Activated CD8-positive, alpha-beta T cell treated with anti-CD3 and anti-CD28 coated beads for 36 hours (primary cell): ENCODE data around the gene CSF3. TPM values are rescaled to one million over a fixed set of nuclear protein-coding genes. Genes with fewer than 3 reads are reported as not detected.

Experiments used
- ATAC-seq: fragments of 200-7000 bp; cut with Tn5 transposase; one replicate; pipeline ENCODE4 v1.10.0; 2021; ENCODE audit warnings: mild to moderate bottlenecking, moderate library complexity
- CTCF ChIA-PET: fragments of 350-600 bp; sonication (Branson Sonifier 250); formaldehyde crosslinking; loops from one replicate; lab custom pipeline; 2021; ENCODE audit warnings: antibody characterized with exemption; lab: Charles Lee
- POLR2A ChIA-PET: fragments of 350-600 bp; sonication (Branson Sonifier 250); formaldehyde crosslinking; loops from one replicate; lab custom pipeline; 2021; ENCODE audit warnings: antibody characterized with exemption; lab: Charles Lee
- DNase-seq: peaks from one replicate; pipeline ENCODE4 v3.0.0-alpha.2; 2020
- H3K27ac Mint-ChIP-seq: one replicate; pipeline ENCODE4 v1.8.0; 2021; ENCODE audit warnings: mild to moderate bottlenecking, mixed read lengths
- H3K27me3 Mint-ChIP-seq: one replicate; pipeline ENCODE4 v1.8.0; 2021; ENCODE audit warnings: mixed read lengths
- H3K36me3 Mint-ChIP-seq: one replicate; pipeline ENCODE4 v1.8.0; 2021; ENCODE audit warnings: low read depth, mixed read lengths
- H3K4me1 Mint-ChIP-seq: one replicate; pipeline ENCODE4 v1.8.0; 2021; ENCODE audit warnings: low read depth, mixed read lengths
- H3K4me3 Mint-ChIP-seq: one replicate; pipeline ENCODE4 v1.8.0; 2021; ENCODE audit warnings: mild to moderate bottlenecking, moderate library complexity, mixed read lengths
- H3K9me3 Mint-ChIP-seq: one replicate; pipeline ENCODE4 v1.8.0; 2021; ENCODE audit warnings: mixed read lengths
- intact Hi-C: fragments of 100-400 bp; cut with micrococcal nuclease; formaldehyde crosslinking; loops from one replicate; pipeline ENCODE4 v1.10.0; 2022
- total RNA-seq, 2 experiments: library from RNA; stranded (reverse); gene quantifications; one replicate each; pipeline ENCODE4 v1.2.3, GENCODE V29; 2021
- TF ChIP-seq, protein P1 (sequence below): fragments of 200-600 bp; IDR thresholded peaks from one replicate; pipeline ENCODE4 v1.8.0; 2022; ENCODE audit warnings: antibody characterized with exemption, mild to moderate bottlenecking

The CSF3 gene
- total RNA-seq, 2 experiments from 2014 or later: not detected

GRCh38 chr17:40058186-40058784 lies 43.0 kb downstream of the CSF3 start:
- Mint-ChIP-seq H3K36me3 (peaks cover 2% of the 10 kb centered on the region), H3K27ac (no peak overlapping the region), H3K4me1 (peaks cover 15% of the 10 kb centered on the region), H3K9me3 (no peaks in the 10 kb centered on the region), H3K27me3 (peaks cover 2% of the 10 kb centered on the region), H3K4me3 (no peak overlapping the region)
- TF ChIP-seq, protein P1, sequence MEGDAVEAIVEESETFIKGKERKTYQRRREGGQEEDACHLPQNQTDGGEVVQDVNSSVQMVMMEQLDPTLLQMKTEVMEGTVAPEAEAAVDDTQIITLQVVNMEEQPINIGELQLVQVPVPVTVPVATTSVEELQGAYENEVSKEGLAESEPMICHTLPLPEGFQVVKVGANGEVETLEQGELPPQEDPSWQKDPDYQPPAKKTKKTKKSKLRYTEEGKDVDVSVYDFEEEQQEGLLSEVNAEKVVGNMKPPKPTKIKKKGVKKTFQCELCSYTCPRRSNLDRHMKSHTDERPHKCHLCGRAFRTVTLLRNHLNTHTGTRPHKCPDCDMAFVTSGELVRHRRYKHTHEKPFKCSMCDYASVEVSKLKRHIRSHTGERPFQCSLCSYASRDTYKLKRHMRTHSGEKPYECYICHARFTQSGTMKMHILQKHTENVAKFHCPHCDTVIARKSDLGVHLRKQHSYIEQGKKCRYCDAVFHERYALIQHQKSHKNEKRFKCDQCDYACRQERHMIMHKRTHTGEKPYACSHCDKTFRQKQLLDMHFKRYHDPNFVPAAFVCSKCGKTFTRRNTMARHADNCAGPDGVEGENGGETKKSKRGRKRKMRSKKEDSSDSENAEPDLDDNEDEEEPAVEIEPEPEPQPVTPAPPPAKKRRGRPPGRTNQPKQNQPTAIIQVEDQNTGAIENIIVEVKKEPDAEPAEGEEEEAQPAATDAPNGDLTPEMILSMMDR: no peak
- intact Hi-C loops: no loop called here
- ChIA-PET CTCF (interaction anchor here (1.7 to 12.5 kb wide), 3 partner anchors 17 to 45 kb away, joined by 7 to 168 read pairs (median 8); no protein-coding TSS in a partner anchor), POLR2A (interaction anchor here (0.6 kb wide), 1 partner anchor 53 kb away, joined by 3 read pairs; no protein-coding TSS in a partner anchor)
- ATAC-seq: no peak
- no peak for DNase-seq

DNA sequence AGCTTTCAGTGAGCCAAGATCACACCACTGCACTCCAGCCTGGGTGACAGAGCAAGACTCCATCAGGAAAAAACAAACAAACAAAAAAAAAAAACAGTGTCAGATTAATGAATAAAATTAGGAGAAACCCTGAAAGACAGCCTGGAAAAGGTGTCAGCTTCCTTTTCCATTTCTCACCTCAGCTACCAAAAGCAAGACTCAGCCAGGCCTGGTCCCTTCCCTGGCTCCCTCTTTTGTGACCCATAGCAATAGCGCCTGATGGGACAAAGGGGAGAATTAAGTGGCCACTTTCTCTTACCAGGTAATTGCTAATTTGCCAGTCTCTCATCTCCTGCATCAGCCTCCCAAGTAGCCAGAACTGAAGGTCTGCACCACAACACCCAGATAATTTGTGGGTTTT lies 43.6 kb downstream of the CSF3 start:
- no peak overlapping the region for H3K4me3 Mint-ChIP-seq
- peaks cover 2% of the 10 kb centered on the region for H3K36me3 Mint-ChIP-seq
- CTCF ChIA-PET: interaction anchor here (1.4 to 12.5 kb wide), 4 partner anchors 17 to 45 kb away, joined by 7 to 168 read pairs (median 8); no protein-coding TSS in a partner anchor
- H3K27ac Mint-ChIP-seq: no peak overlapping the region
- ATAC-seq: no peak
- DNase-seq: no peak
- H3K4me1 Mint-ChIP-seq: peaks cover 17% of the 10 kb centered on the region
- H3K9me3 Mint-ChIP-seq: no peaks in the 10 kb centered on the region
- TF ChIP-seq, protein P1: no peak
- intact Hi-C loops: no loop called here
- POLR2A ChIA-PET: interaction anchor here (0.5 to 0.6 kb wide), 2 partner anchors 8 to 52 kb away, joined by 3 read pairs; no protein-coding TSS in a partner anchor
- peaks cover 2% of the 10 kb centered on the region for H3K27me3 Mint-ChIP-seq

DNA sequence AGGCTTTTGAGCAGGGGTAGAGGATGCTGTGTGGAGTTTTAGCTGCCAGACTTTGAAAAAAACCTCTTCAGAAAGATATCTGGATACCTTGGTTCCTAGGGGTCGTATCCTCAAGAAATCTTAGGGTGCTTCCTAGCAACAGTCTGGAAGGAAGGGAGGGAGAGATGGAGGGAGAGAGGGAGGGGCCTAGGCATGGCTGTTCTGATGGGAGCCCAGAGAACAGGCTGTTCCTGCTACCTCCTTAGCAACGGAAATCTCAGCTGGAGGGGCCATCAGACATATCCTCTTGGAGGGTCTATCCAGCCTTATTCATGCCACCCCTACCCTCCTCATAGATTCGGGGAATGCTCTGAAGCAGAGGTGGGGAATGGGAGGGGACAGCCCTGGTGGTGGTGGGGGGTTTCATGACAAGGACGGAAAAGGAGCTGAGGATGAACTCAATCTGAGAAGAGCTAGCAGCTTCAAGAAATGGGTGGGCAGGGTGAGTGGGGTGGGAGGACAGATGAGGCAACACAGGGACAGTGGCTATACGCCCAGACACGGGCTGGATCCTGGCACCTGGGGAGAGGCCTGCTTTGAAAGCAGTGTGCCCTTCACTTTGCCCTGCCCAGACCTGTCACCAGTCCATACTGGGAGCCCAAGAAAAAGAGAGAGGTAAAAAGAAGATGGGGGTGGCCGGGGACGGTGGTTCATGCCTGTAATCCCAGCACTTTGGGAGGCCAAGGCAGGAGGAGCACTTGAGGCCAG lies 44.7 kb downstream of the CSF3 start:
- H3K9me3 Mint-ChIP-seq: no peaks in the 10 kb centered on the region

GRCh38 chr17:40060887-40061608 lies 45.8 kb downstream of the CSF3 start:
- H3K9me3 Mint-ChIP-seq: no peaks in the 10 kb centered on the region
- ChIA-PET POLR2A (interaction anchor here (1.2 to 1.8 kb wide), 3 partner anchors 8 to 37 kb away, joined by 3 to 7 read pairs (median 3); no protein-coding TSS in a partner anchor), CTCF (interaction anchor here (0.8 to 12.5 kb wide), 6 partner anchors 10 to 107 kb away, joined by 3 to 168 read pairs (median 8); no protein-coding TSS in a partner anchor)
- intact Hi-C loops: loop anchor here (5.0 kb wide), 1 partner anchor 51 kb away; no protein-coding TSS in a partner anchor
- peaks cover 2% of the 10 kb centered on the region for H3K27me3 Mint-ChIP-seq
- H3K4me3 Mint-ChIP-seq: peak overlapping the region; percentile 79
- DNase-seq (no peak), ATAC-seq (no peak)
- H3K4me1 Mint-ChIP-seq: peaks cover 31% of the 10 kb centered on the region
- H3K27ac Mint-ChIP-seq: no peak overlapping the region
- TF ChIP-seq, protein P1: no peak
- H3K36me3 Mint-ChIP-seq: no peaks in the 10 kb centered on the region

More for the DNA sequence above, 44.7 kb downstream of the CSF3 start:
- CTCF ChIA-PET: interaction anchor here (0.8 to 12.5 kb wide), 6 partner anchors 11 to 108 kb away, joined by 3 to 168 read pairs (median 5); no protein-coding TSS in a partner anchor
- H3K36me3 Mint-ChIP-seq: no peaks in the 10 kb centered on the region
- no peak overlapping the region for H3K27ac Mint-ChIP-seq
- TF ChIP-seq, protein P1: no peak
- DNase-seq (no peak), ATAC-seq (no peak)
- no peak overlapping the region for H3K4me3 Mint-ChIP-seq
- peaks cover 23% of the 10 kb centered on the region for H3K4me1 Mint-ChIP-seq
- intact Hi-C loops: loop anchor here (5.0 kb wide), 1 partner anchor 52 kb away; no protein-coding TSS in a partner anchor
- POLR2A ChIA-PET: interaction anchor here (1.0 to 1.8 kb wide), 2 partner anchors 9 to 13 kb away, joined by 3 to 7 read pairs; no protein-coding TSS in a partner anchor
- peaks cover 2% of the 10 kb centered on the region for H3K27me3 Mint-ChIP-seq
